NT2/D1 (cell line): ENCODE results near the gene ADAMTS18.

Experiments used
- SUZ12 ChIP-seq: IDR thresholded peaks from 2 replicates; pipeline ENCODE4 v1.6.1; 2011; ENCODE audit not compliant: insufficient read length, insufficient read depth; ENCODE audit errors: extremely low read depth
- YY1 ChIP-seq: IDR thresholded peaks from 2 replicates; pipeline ENCODE4 v1.6.1; 2011; ENCODE audit not compliant: insufficient read length, insufficient read depth
- ZNF274 ChIP-seq: IDR thresholded peaks from 2 replicates; pipeline ENCODE4 v1.6.1; 2011; ENCODE audit warnings: mild to moderate bottlenecking, low read depth, low read length

- no peak for TF ChIP-seq SUZ12
- TF ChIP-seq ZNF274, result no peak
- TF ChIP-seq YY1, result no peak
Measured at GRCh38 chr16:77302249-77302648, 132.6 kb downstream of the ADAMTS18 start.
